Measurements from ENCODE around the gene SLC16A4.

SLC16A4 gene

DNA sequence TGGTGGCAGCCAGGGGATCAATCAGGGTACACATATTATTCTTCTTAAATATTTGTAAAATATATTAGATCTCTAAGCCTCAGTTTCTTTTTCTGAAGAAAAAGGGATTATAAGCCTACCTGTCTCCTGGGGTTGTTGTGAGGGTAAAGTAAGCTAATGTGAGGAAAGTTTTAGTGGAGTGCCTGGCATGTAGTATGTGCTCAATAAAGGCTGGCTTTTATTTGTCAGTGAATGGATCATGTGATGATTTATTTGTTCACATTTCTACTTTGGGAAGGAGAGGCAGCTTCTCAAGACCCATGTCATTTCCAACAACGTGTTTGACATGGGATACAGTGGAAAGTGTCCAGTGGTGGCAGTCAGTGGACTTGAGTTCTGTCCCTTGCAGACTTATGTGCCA lies 64.0 kb downstream of the SLC16A4 start:
- DNase-seq (ENCODE audit: low spot score) = no peak

DNA sequence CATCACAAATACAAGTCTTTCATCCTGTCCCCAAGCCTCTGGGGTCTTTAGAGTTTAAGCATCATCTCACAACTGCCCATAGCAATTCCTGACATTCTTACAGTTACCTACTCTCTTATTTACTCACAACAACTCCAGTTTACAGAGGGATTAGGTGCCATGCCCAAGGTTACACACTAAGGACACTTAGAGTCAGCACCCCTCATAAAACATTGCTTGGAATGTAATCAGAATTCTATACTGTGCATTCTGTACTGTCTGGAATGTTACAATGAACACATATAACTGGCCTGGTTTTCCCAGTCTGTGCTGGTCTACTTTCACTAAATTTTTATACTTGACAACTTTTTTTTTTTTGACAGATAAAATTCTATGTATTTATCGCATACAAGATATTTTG lies 66.2 kb downstream of the SLC16A4 start:
- DNase-seq (ENCODE audit: low spot score) = no peak

DNA sequence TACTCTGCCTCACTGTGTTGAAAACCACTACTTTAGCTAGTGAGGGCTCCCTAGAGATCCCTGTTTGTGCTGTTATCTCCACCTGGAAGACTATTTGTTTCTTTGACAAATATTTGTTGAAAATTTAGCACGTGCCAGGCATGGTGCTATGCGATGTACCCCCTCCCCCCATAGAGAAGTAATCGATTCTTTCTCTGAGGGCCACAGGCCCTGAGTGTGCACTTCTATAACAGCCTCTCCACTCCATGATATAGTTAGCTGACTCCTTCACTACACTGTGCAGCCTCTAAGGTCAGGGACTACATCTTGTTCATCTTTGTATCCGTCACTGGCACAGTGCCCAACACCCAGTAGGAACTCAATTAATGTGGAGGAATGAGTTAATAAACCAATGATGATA lies 69.0 kb downstream of the SLC16A4 start:
- DNase-seq (ENCODE audit: low spot score) = no peak

DNA sequence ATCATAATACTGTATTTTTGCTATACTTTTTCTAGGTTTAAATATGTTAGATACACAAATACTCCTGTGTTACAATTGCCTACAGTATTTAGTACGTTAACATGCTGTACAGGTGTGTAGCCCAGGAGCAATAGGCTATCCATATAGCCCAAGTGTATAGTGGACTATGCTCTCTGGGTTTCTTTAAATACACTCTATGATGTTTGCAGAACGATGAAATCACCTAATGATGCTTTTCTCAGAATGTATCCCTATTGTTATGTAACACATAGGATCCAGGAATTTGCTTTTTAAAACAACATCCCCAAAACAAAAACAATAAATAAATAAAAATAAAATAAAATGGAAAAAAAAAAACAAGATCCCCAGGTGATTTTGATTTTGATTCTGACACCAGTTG lies 69.8 kb downstream of the SLC16A4 start:
- no peak for DNase-seq (ENCODE audit: low spot score)

DNA sequence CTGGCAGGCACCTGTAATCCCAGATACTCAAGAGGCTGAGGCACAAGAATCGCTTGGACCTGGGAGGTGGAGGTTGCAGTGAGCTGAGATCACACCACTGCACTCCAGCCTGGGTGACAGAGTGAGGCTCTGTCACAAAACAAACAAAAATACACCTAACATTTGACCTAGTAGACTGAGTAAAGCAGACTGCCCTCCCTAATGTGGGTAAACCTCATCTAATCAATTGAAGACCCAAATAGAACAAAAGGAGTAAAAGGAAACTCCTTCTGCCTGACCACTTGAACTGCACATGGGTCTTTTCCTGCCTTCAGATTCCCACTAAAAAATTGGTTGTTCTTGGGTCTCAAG lies 70.7 kb downstream of the SLC16A4 start:
- no peak for DNase-seq (ENCODE audit: low spot score)

DNA sequence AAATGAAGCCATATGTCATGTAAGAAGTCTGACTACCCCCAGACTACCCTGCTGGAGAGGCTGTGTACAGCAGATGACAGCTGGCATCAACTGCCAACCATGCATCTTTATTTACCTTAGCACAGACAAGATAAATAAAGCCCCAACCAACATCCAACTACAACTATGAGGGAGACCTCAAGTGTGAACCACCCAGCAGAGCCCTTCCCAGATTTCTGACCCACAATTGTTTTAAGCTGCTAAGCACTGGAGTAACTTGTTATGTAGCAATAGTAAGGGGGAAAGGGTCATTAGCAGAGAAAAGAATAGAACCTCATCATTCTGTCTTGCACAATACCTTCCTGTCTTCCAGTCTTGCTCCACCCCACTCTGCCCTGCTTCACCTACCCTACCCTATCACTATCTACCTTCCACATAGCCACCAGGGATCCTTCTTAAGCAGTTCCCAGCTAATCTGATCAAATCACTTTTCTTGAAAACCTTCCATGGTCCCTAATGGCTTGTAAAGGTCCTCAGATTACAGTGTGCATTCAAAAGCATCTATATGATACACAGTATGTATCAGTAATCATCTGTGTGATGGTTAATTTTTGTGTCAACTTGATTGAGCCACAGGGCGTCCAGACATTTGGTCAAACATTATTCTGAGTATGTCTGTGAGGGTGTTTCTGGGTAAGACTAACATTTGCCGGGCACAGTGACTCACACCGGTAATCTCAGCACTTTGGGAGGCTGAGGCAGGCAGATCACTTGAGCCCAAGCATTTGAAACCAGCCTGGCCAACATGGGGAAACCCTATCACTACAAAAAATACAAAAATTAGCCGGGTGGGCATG lies 71.3 kb downstream of the SLC16A4 start:
- no peak for DNase-seq (ENCODE audit: low spot score)

DNA sequence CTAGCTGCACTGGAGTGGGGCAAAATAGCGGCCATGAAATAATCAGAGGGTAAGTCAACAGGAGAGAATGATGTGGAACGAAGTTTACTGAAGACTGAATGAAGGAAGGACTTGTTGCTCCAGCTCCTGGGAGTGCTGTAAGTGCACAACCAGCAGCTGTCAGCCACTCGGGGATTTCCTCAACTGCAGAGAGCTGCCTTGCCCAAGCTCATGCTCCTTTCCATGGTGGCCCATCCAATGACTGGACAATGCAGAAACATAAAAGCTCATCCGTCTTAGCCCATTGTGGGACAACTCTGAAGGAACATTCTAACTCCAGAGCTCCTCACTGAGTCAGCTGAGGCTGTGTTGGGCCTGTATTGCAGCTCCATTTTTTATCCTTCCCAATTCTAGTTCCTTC lies 72.8 kb downstream of the SLC16A4 start:
- DNase-seq (ENCODE audit: low spot score) = no peak

DNA sequence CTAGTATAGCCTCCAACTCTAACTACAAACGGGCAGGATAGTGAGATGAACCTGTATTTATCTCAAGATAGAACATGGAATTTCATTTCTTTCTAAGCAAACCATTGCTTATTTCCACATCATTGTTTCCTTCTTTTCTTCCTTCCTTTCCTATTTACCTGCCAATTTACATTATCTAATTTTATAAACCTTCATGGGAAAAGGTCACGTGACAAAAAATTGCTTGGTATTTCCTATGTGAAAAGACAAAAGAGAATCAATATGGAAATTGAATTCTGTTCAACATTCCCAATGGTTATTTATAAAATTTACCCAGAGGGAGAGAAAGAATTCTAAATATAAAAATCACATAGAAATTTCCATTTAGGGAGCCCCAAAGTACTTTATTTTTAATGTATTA lies 74.1 kb downstream of the SLC16A4 start:
- no peak for DNase-seq (ENCODE audit: low spot score)

Measured in CD4-positive, alpha-beta T cell treated with Interleukin-2 at 100 ng/mL for 4 hours (primary cell).